Ramos (cell line): Measurements from ENCODE around the gene TPGS2.
"Not testable (repeated sequence)": the region's sequence is repeated elsewhere in the genome, so short reads cannot be mapped to it uniquely, and the experiment has no call there.

Experiments
- in situ Hi-C: fragments of 300-500 bp; cut with MboI; formaldehyde crosslinking; loops from one replicate; pipeline ENCODE4 v1.14.3; 2022; ENCODE audit warnings: low sequenced_read_pairs; ENCODE audit not compliant: unreplicated experiment

TPGS2 gene, protein sequence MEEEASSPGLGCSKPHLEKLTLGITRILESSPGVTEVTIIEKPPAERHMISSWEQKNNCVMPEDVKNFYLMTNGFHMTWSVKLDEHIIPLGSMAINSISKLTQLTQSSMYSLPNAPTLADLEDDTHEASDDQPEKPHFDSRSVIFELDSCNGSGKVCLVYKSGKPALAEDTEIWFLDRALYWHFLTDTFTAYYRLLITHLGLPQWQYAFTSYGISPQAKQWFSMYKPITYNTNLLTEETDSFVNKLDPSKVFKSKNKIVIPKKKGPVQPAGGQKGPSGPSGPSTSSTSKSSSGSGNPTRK

DNA sequence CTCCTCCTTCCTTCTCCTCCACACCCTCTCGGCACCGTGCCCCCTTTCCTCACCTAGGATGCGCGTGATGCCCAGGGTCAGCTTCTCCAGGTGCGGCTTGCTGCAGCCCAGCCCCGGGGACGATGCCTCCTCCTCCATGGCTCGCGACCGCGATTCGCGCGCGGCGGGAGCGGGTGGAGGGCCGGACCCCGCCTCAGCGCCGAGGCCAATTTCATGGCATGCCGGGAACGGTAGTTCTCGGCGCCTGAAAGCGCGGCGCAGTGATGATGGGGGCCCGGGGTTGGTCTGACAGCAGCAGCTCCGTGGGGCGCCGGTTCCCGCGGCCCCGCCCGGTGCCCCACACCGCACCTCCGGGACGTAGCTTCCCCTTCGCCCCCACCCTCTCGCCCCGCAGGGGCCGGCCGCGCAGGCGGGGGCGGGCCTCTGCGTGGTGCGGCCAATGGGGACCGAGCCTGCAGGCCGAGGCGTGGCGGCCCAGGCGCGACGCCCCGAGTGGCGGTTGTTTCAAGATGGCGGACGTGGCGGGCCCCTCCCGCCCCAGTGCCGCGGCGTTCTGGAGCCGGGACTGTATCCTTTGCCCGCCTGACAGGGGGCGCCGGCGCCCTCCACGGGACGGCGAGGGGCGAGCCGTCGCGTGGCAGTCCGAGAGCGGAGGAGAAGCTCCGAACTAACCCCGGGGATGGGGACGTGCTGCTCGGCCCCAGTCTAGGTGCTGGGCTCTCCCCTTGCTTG is at the start of gene TPGS2, which contains the start of gene KIAA1328:
Gene TPGS2 (minus strand): TSS at position 373 of the 732 bp plus-strand sequence. CDS start 235 bp downstream, at position 138.
Gene KIAA1328 (plus strand): TSS at position 498 of the 732 bp plus-strand sequence. CDS start 12 bp downstream, at position 510.
- in situ Hi-C loops: no loop called here

DNA sequence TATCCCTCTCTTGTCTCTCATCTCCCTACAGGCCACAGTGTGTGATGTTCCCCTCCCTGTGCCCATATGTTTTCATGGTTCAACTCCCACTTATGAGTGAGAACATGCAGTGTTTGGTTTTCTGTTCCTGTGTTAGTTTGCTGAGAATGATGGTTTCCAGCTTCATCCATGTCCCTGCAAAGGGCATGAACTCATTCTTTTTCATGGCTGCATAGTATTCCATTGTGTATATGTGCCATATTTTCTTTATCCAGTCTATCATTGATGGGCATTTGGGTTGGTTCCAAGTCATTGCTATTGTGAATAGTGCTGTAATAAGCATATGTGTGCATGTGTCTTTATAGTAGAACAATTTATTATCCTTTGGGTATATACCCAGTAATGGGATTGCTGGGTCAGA is 45.0 kb upstream of the TPGS2 start:
- in situ Hi-C loops: not testable (repeated sequence)

DNA sequence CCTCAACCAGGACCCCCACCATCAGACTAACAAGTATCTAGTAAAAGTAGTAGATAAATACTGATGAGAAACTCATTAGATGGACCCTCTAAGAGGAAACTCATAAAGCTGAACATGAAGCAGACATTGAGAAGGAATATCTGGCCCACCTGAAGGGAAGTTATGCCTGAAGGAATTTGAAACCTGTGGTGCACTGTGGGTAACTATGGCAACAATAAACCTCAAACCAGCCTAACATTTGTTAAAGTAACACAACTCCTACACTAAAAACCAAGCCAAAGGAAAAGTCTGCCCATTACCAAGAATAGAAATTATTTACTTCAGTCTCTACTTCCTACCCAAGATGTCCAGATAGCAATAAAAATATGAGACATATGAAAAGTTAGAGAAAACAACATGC is 43.5 kb upstream of the TPGS2 start:
- in situ Hi-C loops: no loop called here

DNA sequence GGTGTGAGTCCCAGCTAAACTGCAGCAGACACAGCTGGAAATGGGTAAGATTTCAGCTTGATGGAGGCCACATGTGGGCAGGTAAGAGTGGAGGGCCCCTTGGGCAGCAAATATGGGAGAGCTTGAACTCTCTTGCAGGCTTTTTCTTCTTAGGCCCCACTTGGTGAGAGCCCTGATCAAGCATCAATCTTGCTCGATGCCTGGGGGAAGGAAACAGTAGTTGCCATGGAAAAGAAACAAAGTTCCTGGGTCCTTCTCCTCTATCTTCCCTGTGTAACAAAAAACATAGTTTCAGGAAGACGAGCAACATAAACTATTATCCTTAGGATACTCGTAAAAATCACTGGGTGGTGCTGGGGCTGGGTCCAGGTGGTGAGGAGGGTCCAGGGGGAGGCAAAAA is 43.0 kb upstream of the TPGS2 start:
- in situ Hi-C loops: no loop called here

DNA sequence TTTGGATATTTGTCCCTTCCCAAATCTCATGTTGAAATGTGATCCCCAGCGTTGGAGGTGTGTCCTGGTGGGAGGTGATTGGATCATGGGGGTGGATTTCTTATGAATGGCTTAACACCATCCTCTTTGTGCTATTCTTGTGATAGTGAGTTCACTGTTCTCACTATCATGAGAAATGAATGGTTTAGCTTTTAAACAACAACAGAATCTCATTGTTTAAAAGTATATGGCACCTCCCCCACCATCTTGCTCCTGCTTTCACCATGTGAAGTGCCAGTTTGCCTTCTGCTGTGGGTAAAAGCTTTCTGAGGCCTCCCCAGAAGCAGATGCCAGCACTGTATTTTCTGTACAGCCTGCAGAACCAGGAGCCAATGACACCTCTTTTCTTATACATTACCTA is 38.3 kb upstream of the TPGS2 start:
- in situ Hi-C loops: no loop called here

DNA sequence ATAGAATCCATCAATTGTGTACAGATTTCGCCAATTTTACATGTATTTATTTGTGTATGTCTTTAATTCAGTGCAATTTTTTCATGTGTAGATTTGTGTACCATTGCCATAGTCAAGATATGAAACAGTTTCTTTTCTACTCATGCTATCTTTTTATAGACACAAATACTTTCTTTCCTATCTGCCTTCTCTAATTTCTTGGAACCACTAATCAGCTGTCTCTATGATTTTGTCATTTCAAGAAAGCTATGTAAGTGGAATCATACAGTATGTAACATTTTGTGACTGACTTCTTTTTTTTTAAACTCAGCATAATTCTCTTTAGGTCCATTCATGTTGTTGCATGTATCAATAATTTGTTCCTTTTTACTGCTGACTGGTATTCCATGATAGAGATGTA is 33.4 kb upstream of the TPGS2 start:
- in situ Hi-C loops: no loop called here

DNA sequence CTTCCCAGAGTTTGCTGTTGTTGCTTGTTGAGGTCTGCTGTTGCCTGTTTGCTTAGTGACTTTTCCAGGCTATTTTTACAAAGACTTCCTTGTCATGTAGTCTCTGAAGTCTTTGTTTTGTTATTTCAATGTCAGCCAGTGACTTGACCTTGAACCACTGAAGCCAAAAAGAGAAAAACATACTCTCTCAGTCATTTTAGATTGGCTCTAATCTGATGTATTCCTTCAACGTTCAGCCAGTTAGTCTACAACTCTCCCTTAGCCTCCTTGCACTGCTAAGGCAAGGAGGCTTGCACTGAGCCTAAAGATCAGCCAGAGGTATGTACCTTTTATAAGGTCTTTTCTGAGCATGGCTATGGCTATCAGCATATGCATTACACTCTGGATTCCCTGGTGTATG is 28.0 kb upstream of the TPGS2 start:
- in situ Hi-C loops: no loop called here

DNA sequence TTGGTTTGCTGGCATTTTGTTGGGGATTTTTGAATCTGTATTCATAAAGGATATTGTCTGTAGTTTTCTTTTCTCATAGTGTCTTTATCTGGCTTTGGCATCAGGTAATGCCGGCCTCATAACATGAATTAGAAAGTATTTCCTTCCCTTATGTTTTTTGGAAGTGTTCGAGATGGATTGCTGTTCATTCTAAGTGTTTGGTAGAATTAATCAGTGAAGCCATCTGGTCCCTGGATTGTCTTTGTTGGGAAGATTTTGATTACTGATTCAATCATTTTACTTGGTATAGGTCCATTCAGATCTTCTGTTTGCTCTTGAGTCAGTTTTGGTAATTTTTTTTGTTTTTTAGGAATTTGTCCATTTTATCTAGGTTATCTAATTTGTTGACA is 22.4 kb upstream of the TPGS2 start:
- in situ Hi-C loops: no loop called here

DNA sequence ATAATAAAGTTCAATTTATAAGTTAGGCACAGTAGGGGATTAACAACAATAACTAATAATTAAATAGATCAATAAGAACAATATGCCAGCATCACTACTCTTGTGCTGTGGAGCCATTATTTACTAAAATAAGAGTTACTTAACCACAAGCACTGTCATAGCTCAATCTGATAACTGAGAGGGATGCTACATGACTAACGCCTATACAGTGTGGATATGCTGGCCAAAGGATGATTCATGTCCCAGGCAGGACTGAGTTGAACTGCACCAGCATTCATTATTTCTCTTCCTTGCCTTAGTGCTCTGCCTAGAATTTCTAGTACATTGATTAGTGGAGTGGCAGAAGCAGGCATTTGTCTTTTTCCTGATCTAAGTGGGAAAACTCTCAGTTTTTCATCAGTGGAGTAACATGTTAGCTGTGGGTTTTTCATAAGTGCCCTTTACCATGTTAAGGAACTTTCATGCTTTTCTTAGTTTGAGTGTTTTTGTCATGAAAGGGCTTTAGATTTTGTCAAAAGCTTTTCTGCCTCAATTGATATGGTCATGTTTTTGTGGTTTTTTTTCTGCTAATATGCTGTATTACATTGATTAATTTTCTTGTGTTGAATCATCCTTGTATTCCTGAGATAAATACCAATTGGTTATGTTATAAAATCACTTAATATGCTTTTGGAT is 21.9 kb upstream of the TPGS2 start:
- in situ Hi-C loops: no loop called here

DNA sequence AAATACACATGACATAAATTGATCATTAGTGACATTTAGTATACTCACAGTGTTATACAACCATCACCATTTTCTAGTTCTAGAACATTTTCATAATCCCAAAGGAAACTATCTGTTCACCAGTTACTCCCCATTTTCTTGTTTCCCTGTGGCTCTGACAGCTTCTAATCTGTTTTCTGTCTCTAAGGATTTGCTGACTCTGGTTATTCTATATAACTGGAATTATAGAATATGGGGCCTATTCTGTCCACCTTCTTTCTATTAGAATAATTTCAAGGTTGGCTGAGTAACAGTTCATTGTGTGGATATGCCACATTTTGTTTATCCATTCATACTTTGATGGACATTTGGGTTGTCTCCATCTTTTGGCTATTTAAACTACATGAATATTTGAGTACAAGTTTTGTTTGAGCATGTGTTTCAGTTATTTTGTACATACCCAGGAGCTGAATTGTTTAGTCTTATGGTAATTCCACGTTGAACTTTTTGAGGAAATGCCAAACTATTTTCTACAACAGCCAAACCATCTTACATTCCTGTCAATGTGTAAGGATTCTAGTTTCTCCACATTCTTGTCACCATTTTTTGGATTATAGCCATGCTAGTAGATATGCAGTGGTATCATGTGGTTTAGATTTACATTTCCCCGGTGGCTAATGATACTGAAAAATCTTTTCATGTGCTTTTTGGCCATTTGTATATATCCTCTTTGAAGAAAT is 20.6 kb upstream of the TPGS2 start:
- in situ Hi-C loops: no loop called here

DNA sequence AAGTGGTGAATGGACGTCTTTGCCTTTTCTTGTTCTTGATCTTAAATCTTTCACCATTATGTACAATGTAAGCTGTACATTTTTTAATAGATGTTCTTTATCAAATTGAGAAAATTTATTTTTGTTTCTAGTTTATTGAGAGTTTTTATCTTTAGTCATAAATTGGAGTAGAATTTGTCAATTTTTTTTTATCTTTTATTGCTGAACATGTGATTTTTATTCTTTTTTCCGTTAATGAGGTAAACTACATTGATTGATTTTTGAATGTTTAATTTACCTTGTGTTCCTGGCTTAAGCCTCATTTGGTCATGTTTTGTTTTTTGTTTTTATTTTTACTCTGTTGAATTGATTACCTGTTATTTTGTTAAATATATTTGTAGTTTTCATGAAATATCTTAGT is 19.8 kb upstream of the TPGS2 start:
- in situ Hi-C loops: no loop called here

DNA sequence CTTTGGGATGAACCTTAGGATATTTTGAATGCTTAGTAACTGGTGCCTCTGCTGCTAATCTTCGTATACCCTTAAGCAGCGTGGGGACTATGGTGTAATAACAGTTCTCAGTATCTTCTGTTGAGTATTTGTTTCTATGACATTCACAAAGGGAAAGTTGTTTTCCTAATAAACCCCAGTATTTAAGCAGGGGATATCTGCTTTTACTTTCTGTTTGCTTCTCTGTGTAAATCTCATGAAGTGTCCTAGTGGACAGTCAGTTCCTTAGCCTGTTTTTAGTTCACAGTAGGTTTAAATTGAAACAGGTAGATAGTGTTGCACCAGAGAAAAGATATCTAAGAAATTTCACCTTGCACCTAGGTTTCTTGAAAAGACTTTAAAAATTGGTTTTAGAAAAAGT is 15.0 kb upstream of the TPGS2 start:
- in situ Hi-C loops: no loop called here

DNA sequence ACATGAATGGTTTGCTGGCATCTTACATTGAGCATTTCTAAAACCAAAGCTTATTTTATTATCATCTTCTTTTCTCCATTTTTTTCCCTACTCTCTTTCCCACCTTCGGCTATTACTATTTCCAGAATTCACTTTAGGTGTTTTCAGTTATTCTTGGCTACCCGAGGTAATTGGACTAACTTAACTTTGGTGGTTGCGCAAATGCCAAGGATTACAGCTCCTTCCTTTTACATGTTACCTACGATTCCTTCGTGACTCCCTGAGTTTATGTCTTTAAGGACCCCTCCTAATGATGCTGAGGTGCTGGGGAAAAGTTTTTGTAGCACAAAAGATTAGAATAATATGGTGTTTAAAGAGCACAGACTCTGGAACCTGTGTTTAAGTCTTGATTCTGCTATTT is 14.4 kb upstream of the TPGS2 start:
- in situ Hi-C loops: no loop called here

DNA sequence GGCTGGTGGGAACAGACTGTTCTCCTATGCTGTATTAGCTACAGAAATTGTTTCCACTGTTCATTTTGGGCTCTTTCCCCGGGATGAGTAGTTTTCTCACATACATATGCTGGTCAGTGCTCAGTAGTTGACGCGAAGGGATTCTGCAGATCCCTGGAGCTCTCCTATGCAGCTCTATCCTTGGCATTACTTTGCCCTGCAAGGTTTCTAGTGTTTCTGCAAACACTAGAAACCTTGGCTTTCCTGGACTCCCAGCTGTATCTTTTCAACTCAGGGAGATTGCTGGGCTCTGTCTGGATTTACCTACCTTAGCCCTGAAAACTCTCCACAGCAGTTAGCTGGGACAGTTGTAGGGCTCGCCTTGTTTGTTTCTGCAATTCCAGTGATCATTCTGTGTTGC is 11.0 kb upstream of the TPGS2 start:
- in situ Hi-C loops: no loop called here

DNA sequence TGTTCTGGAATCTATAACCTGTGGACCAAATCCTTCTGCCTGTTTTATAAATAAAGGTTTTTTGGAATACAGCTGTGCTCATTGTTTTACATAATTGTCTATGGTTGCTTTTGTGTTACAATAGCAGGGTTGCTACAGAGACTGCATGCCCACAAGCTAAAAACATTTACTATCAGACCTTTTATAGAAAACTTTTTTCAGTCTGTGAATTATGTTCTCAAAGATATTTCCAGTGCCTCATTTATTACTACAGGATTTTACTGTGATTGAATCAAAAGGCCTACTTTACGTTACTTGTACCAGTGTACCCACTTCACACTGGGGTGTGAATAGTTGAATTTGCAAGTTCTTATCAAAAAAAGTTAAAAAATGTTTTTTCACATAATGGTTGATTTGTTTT is 7.1 kb upstream of the TPGS2 start:
- in situ Hi-C loops: no loop called here

DNA sequence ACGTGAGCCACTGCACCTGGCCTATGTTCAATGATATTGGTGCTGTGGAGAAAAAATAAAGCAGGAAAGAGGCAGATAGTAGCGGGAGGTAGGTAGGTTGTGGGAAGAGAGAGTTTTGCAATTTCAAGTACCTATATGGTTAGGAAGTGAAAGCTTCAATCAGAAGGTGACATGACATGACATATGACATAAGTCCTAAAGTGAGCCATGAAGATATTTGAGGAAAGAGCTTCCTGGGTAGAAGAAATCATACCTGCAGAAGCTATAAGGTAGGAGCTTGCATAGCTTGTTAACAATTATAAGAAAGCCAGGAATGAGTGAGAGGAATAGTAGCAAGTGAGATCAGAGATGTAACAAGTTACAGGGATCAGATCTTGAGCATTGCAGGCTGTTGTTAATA is 4.3 kb upstream of the TPGS2 start:
- in situ Hi-C loops: no loop called here

DNA sequence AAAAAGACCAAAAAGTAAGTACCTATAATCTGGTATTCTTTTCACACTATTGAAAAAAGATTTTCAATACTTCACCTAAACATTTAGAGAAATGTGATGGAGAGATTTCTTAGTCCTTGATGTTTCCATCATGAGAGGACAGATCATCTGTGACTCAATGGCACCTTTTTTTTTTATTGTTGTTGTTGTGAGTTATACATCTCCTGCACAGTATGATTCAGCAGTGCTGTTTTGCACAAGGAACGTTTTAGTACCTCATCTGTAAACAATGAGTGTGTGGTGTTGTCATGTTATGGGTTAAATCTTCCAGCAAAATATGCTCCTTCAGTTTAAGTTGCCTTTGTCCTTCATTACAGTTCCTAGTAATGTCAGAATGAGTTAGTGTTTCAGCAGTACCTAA is 2.3 kb upstream of the TPGS2 start:
- in situ Hi-C loops: no loop called here

DNA sequence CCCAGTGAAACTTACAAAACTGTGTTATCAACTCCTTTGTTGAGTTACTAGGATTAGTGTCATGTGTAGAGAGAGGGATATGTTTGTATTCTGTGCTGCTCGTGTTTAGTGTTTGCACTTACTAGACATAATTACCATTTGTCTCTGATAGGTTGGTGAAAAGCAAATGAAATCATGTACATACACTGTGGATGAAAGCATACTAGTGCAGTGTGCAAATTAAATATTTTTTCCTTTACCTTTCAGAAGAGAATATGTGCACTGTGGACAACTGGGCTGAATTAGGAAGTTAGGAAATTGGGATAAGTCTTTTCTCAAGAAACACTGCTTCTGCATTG is 1.3 kb upstream of the TPGS2 start:
- in situ Hi-C loops: no loop called here

DNA sequence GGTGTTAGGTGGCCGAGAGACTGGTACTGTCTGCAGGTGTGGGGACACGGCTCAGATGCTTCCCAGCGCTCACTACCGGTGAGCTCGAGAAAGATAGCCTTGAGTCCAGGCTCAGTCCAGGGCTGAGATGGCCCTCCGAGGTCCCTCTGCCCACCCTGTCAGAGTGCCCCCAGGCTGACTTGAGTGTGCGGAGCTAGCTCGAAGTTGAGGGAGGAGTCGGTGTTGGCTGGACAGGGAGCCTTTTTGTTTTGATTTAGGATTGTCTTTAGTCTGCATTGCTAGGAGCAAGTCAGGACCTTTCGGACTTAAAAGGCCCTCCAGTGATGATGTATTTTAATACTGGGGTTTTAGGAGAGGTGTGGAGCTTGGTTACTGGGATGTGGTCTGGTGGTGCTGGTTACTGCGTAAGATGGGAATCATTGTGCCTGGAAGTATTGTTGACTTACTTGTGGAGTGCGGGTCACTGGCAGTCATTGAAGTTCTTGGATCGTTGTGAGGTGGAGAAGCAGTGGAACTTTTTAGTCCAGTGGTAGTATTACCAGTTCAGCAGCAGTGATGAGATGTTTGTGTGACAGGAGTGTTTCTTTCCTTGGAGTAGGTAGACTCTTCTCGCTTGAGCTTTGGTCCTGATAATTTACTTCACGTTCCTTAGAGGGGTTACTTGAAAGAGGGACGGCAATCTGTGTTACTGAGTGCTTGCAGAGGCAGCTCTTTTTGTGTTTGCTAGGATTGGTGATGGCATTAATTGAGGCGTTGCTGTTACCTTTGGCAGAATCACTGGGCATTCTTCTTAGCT is 758 bp upstream of the TPGS2 start:
- in situ Hi-C loops: no loop called here

DNA sequence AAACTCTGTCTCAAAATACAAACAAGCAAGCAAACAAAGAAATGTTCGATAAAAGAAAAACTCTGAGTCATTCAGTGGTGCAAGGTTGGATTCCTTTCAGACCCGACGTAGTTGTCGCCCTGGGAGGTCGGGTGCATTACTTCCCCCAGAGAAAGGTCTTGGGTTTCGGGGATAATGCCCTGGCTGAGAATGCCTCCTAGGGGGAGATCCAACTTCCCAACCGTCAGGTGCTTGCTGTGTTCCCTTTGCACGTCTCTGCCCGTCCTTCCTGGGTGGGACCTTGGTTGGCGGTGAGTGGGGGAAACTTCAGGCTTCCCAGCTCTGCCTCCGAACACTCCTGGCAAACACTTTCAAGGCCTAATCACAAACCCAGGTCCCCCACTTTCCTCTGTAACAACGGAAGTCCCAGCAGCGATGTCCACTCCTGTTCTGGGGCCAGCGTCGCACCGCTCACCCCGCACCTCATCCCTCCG is 609 bp downstream of the TPGS2 start:
- in situ Hi-C loops: no loop called here
